GM21447 (cell line): ENCODE measurements around the gene GBP4.

Experiments
- ATAC-seq: cut with Tn5 transposase; IDR thresholded peaks from one replicate; pipeline ENCODE4 v1.9.1; 2021; ENCODE audit not compliant: unreplicated experiment

Gene GBP4

GRCh38 chr1:89172468-89173143 lies 26.1 kb downstream of the GBP4 start:
- ATAC-seq = no peak

GRCh38 chr1:89171067-89171438 lies 27.7 kb downstream of the GBP4 start:
- no peak for ATAC-seq

- no peak for ATAC-seq
Measured at GRCh38 chr1:89170170-89171066, 28.3 kb downstream of the GBP4 start.

- no peak for ATAC-seq
Measured at GRCh38 chr1:89169166-89169565, 29.6 kb downstream of the GBP4 start.

- no peak for ATAC-seq
Measured at GRCh38 chr1:89167590-89168230, 31.0 kb downstream of the GBP4 start.

GRCh38 chr1:89166705-89167104 lies 32.0 kb downstream of the GBP4 start:
- no peak for ATAC-seq

GRCh38 chr1:89165811-89166210 lies 32.9 kb downstream of the GBP4 start:
- ATAC-seq = no peak

- no peak for ATAC-seq
Measured at GRCh38 chr1:89151047-89151446, 47.7 kb downstream of the GBP4 start.

GRCh38 chr1:89149976-89150375 lies 48.8 kb downstream of the GBP4 start:
- ATAC-seq = no peak

- ATAC-seq = no peak
Measured at GRCh38 chr1:89149229-89149628, 49.5 kb downstream of the GBP4 start.

- ATAC-seq = no peak
Measured at GRCh38 chr1:89147678-89148658, 50.8 kb downstream of the GBP4 start.

GRCh38 chr1:89146721-89147120 lies 52.0 kb downstream of the GBP4 start:
- ATAC-seq = no peak

GRCh38 chr1:89143484-89143883 lies 55.3 kb downstream of the GBP4 start:
- no peak for ATAC-seq

GRCh38 chr1:89142160-89142559 lies 56.6 kb downstream of the GBP4 start:
- ATAC-seq = no peak

- ATAC-seq = no peak
Measured at GRCh38 chr1:89133747-89134146, 65.0 kb downstream of the GBP4 start.
